Measurements from ENCODE around the gene TRIM33.

GRCh38 chr1:114379358-114379757 is 131.6 kb downstream of the TRIM33 start:
- TF ChIP-seq CTCF (IDR thresholded peaks at IDR 0.05), result no peak
- no peak for TF ChIP-seq POLR2A (IDR thresholded peaks at IDR 0.05)

Measured in adrenal gland (tissue), 5 donors.